Right kidney (tissue), 9 donors: Measurements from ENCODE around the gene EIF2S1.
"Not testable (repeated sequence)": the region's sequence is repeated elsewhere in the genome, so short reads cannot be mapped to it uniquely, and the experiment has no call there.

Source experiments
- DNase-seq: peaks from one replicate; pipeline ENCODE4 v3.0.0-alpha.2; 2016
- long read RNA-seq, 8 donors: transcript quantifications; one replicate each; lab custom pipeline, GENCODE V29; 2026

The EIF2S1 gene
- long read RNA-seq, donor 1, full-length matches to known transcripts, result 32 of 32 reads
- long read RNA-seq, donor 1, partial matches to known transcripts, result 0 of 32 reads
- long read RNA-seq, donor 1, other reads (novel, unspliced or antisense), result 0 of 32 reads
- long read RNA-seq, donor 2, full-length matches to known transcripts, result 20 of 20 reads
- long read RNA-seq, donor 2, partial matches to known transcripts, result 0 of 20 reads
- long read RNA-seq, donor 2, other reads (novel, unspliced or antisense), result 0 of 20 reads
- long read RNA-seq, donor 3, full-length matches to known transcripts, result 10 of 10 reads
- long read RNA-seq, donor 3, partial matches to known transcripts, result 0 of 10 reads
- long read RNA-seq, donor 3, other reads (novel, unspliced or antisense), result 0 of 10 reads
- long read RNA-seq, donor 4, full-length matches to known transcripts, result 24 of 24 reads
- long read RNA-seq, donor 4, partial matches to known transcripts, result 0 of 24 reads
- long read RNA-seq, donor 4, other reads (novel, unspliced or antisense), result 0 of 24 reads
- long read RNA-seq, donor 5, full-length matches to known transcripts, result 30 of 30 reads
- long read RNA-seq, donor 5, partial matches to known transcripts, result 0 of 30 reads
- long read RNA-seq, donor 5, other reads (novel, unspliced or antisense), result 0 of 30 reads
- long read RNA-seq, donor 6, full-length matches to known transcripts, result 15 of 15 reads
- long read RNA-seq, donor 6, partial matches to known transcripts, result 0 of 15 reads
- long read RNA-seq, donor 6, other reads (novel, unspliced or antisense), result 0 of 15 reads
- long read RNA-seq, donor 7, result 0 reads
- long read RNA-seq, donor 8, full-length matches to known transcripts, result 22 of 22 reads
- long read RNA-seq, donor 8, partial matches to known transcripts, result 0 of 22 reads
- long read RNA-seq, donor 8, other reads (novel, unspliced or antisense), result 0 of 22 reads

DNA sequence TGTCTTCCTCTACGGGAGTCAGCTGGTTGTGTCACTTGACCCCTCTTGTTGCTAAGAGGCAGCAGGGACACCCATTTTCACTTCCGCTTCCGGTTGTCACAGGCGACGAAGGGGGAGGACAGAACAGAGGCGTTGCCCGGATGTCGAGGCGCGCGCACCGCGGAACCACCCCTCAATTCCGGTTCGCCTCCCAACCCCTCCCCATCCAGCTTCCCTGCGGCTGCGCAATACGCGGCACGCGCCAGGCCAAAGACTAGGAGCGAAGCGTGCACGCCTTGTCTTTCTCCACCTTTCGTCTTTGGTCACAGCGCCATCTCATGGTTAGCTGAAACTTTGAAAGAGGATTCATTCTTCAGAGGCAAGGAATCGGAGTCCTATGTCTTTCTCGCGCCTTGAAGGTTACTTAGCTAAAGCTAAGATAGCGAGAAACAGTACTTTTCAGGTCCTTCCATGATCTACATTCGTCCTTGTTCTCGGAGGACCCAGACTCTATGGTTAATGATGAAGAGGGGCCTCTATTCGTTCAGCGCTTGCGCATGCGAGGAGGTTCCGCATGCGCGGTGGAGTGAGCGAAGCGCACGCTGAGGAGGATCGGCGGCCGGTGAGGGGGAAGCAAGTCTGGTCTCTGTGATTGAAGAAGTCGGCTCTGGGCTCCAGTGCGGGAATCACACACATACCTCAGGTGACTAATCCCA, at the start of gene EIF2S1, which contains the start of gene ATP6V1D:
Gene EIF2S1 (plus strand): TSS at position 554 of the 695 bp plus-strand sequence. CDS start 4,440 bp downstream, outside the sequence.
Gene ATP6V1D (minus strand): TSS at position 30 of the 695 bp plus-strand sequence. CDS start 106 bp downstream, outside the sequence.
- peak; percentile 97 for DNase-seq

DNA sequence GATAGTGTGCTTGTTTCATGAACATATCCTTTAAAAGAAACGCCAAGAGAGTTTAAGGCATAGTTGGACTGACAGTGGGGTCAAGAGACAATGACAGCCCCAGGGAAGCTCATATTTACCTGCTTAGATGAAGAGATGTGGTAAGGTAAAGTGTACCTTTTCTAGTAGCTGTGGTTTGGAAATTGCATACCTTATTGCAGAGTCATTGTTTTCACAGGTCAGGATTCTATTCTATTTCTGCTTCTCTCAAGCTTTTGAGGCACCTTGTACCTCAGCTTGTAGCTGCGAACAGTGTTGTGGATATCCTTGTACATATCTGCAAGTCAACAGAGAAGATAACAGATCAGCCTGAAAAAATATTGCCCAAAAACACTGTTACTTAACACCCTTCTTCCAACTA, 48.3 kb upstream of the EIF2S1 start:
- no peak for DNase-seq

DNA sequence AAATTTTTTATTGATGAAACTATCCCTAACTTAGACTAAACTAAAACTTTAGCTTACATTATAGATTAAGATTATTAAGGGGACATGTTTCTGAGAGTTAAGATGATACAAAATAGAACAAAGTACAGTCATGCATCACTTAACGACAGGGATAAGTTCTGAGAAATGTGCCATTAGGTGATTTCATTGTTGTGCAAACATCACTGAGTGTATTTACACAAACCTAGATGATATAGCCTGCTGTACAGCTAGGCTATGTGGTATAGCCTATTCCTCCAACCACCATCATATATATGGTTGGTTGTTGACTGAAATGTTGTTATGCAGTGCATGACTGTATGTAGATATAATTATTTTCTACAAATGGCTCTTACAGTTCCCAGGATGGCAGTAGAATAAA, 47.0 kb upstream of the EIF2S1 start:
- no peak for DNase-seq

DNA sequence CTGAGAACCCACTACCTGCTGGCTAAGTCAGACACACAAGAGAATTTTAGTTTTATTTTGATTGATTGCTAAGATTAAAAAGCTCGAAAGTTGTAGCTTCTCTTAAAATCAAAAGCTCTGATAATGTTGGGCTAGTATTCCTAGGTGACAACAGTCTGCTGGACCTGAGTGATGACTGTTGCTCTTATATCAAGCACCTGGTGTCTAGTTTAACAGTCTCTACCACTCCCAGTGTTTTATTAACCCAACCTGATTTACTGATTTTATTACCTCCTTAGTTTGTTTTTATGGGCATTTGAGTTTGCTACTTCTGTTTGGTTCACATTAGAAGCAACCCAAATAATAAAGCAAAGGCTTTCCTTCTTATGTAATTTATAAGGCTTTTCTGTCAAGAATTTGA, 42.3 kb upstream of the EIF2S1 start:
- no peak for DNase-seq

DNA sequence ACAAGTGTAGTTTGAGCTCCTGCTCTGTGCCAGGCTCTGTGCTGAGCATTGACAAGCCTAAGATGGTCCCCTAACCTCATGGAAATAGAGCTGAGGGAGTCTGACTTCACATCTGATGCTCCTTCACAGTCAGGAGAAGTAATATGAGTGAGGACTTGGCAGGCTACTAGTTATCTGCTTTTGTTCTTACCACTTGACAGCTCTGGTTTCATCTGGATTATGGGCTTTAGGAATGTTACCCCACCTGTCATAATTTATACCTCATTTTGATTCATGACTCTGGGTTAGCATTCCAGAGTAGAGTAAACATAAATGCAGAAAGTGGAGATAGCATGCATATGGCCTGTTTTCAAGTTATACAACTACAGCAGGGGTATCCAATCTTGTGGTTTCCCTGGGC, 41.0 kb upstream of the EIF2S1 start:
- DNase-seq, result no peak

DNA sequence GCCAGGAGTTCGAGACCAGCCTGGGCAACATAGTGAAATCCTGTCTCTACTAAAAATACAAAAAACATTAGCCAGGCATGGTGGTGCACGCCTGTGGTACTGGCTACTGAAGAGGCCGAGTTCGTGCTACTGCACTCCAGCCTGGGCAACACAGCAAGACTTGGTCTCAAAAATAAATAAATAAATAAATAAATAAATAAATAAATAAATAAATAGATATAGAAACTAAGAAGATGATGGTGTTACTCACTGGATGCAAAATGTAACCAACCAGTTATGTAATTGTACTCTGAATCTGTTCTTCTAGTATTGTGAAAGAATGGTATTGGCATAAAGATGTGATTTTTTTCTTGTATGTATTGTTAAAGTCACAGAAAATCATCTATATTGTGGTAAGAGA, 30.5 kb upstream of the EIF2S1 start:
- not testable (repeated sequence) for DNase-seq

DNA sequence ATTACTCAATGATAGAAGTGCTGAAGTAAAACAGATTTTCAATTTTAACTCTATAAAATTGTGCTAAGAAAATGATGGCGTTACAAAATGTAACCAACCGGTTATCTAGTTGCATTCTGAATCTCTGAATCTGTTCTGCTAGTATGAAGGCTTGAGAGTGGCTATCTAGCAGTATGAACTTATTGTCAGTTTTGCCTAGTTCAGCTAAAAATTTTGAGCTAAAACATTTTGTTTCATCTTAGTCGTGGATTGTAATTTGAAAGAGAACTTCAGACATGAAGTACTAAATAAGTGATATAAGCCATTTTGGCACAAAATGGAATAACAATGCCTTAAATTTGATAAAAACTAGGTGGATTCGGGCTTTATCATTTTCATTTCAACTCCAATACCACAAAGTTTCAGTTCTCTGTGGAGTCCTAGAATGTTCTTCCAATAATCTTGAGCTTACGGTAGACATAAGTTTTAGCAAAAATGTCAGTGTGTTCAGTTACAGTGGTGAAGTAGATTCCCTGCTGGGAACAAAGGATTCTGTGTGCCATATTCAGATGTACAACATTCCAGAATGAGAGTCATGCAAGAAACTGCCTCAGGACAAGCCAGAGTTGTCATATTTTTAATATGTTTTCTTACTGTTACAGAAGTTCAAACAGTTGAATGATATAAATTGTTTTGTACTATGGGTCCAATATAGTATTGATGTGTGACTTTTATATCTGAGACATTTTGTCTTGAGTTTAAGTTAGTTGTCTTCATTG, 28.6 kb upstream of the EIF2S1 start:
- DNase-seq, result no peak

DNA sequence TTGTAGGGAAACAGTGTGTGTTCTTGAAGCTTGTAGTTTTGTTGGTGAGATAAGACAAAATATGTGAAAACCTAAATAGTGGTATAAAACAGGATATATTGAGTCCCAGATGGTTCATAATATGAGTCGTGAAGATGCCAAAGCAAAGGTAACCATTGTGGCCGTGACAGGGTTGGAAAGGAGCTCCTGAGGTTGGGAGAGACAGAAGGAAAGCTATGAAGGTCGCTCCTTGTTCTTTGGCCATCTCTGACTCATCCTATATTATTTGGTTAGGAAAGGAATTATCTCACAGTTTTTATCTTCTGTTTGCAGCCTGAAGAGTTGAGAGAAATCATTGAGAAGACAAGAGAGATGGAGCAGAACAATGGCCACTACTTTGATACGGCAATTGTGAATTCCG, 27.7 kb upstream of the EIF2S1 start:
- DNase-seq, result no peak

DNA sequence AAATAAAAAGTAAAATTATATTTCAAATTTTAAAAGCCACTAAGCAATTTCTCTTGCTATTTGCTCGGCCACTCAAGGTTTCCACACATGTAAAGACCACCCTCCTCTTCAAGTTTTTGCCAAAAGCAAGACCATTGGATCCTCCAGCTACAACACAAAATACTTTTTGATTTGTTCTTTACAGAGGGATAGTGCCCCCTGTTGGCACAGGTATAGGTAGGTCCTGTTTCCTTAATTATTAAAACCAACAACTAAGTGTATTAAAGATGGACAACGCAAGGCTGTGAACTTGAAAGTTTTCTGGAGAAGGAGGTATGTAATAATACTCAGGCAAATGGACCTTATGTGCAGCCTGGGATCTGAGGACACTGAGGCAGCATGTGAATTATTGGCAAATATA, 24.3 kb upstream of the EIF2S1 start:
- DNase-seq, result no peak

DNA sequence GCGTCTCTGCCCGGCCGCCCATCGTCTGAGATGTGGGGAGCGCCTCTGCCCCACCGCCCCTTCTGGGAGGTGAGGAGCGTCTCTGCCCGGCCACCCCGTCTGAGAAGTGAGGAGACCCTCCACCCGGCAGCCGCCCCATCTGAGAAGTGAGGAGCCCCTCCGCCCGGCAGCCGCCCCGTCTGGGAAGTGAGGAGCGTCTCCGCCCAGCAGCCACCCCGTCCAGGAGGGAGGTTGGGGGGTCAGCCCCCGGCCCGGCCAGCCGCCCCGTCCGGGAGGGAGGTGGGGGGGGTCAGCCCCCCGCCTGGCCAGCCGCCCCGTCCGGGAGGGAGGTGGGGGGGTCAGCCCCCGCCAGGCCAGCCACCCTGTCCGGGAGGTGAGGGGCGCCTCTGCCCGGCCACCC, 18.9 kb upstream of the EIF2S1 start:
- DNase-seq, result not testable (repeated sequence)

DNA sequence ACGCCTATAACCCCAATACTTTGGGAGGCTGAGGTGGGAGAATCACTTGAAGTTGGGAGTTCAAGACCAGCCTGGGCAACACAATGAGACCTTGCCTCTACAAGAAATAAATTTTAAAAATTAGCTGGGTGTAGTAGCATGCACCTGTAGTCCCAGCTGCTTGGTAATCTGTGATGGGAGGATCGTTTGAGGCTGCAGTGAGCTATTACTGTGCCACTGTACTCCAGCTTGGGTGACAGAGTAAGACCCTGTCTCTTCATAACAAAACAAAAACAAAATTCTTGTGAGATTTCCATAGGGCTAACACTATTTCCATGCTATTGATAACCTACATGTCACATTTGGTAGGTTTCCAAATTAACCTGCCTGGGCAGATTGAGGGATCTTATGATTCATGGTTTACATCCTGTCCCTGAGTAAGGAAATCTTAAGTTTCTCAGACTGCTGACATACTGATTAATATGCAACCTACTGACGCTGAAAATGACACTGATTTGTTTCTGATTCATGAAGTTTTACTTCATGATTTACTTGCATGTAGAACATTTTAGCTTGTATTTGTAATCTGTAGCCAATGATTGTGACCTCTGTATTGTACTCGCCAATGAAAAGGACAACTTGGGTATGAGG, 16.4 kb upstream of the EIF2S1 start:
- DNase-seq, result no peak

DNA sequence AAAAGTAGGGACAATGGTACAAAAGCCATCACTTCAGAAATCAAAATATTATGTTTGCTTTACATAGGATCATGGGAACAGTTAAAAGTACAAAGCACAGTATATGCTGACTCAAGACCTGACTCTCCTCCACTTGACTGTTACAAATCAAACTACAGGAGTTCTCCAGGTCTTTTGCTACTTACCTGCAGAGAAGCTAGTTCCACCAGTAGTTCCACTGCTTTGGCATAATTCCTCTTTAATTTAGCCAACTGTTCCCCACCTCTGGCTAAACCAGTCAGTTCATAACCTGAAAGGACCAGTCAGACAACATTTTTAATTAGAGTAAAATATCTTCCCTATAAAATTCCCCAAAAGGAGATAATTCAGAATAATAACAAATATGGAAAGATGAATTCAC, 14.5 kb upstream of the EIF2S1 start:
- DNase-seq, result no peak

DNA sequence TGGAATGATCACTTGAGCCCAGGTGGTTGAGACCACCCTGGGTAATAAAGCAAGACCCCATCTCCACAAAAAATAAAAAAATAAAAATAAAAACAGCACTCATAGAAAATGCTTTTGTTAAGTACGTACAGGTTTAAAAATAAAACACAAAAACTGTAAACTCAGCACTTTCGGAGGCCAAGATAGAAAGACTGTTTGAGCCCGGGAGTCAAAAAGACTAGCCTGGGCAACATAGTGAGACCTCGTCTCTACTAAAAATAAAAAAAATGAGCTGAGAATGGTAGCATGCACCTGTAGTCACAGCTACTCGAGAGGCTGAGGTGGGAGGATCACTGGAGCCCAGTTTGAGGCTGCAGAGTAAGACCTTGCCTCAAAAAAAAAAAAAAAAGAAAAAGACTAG, 8.1 kb upstream of the EIF2S1 start:
- DNase-seq, result no peak

DNA sequence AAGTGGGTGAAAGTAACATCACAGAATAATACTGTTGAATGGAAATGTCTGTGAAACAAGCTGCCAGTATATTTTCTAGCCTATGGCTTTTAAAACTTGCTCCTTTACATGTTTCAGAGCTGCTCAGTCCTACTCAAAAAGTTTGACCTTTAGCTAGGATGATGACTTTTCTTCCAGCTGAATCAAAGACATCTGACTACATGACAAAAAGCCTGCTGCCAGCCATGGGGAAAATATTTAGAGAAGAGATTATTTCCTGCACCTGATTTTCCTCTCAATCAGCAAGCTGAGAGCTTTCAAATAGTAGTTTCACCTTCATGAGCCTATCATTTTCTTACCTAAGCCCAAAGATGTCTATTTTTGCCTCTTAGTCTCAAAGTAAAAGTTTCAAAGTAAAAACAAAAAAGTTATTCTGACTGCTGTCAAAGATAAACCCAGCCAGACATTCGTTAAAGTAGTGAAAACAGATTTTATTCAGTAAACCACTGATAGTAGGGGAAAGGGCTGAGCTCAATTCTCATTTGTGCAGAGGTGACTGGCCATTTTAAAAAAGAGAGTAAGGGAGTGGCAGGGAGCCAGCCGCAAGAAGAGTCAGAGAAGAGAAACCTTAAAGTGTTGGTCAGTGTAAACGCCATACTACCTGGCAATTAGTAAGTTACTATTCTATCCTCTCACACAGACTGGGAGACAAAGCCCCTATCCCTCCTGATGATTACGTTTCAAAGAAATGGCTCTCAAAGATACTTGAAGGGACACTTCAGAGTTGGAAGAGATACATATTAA, 2.8 kb upstream of the EIF2S1 start:
- no peak for DNase-seq

DNA sequence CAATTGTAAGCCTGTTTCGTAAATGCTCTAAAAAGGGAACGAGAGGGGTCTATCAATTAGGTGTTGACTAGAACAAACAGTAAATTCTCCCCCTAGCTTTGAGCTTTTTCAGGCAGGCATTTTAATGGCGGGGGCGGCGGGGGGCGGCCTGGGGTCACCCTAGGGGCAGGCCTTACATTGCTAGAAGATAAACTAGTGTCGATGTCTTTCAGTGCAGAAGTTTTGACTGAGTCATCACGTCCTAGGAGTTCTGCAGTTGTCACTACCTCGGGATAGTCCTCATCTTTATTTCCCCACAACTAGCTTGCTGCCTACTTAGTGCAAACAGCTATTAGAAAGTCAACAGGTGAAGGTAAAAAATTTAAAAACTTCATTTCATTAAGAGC, 2.2 kb upstream of the EIF2S1 start:
- no peak for DNase-seq

DNA sequence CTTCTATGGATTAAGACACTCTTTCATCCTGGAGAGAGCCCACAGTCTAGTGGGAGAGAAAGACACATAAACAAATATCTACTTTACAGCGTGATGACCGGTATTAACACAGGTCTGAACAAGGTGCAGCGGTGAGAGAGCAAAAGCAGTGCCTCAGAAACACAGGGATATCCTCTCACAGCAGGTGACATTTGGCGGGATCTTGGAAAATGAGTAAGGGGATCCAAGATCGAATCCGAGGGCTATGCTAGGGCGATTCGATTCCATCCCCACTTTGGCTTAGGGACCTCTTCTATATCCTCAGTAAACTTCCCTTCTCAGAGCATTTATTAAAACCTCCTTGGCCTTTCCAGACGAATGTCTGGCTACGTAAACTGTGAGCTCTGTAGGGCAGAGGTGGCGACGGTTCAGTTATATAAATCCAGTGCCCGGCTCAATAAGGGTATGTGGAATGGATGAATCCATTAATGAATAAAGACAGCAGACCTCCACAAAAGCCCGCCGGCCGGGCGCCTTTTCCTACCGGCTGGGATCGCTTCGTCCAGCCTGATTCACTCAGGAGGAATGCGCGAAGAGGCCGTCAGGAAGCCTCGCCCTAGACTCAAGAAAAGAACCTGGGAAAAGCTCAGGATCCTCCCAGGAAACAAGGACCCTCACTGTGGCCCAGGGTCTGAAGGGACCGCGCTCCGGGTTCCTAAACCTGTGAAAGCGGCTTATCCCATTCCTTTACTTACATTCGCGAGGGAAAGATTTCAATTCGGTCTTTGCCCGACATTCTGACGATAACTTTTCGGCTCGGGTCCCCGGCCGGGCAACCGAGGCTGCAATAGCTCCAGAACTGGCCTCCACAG, 979 bp upstream of the EIF2S1 start:
- no peak for DNase-seq

DNA sequence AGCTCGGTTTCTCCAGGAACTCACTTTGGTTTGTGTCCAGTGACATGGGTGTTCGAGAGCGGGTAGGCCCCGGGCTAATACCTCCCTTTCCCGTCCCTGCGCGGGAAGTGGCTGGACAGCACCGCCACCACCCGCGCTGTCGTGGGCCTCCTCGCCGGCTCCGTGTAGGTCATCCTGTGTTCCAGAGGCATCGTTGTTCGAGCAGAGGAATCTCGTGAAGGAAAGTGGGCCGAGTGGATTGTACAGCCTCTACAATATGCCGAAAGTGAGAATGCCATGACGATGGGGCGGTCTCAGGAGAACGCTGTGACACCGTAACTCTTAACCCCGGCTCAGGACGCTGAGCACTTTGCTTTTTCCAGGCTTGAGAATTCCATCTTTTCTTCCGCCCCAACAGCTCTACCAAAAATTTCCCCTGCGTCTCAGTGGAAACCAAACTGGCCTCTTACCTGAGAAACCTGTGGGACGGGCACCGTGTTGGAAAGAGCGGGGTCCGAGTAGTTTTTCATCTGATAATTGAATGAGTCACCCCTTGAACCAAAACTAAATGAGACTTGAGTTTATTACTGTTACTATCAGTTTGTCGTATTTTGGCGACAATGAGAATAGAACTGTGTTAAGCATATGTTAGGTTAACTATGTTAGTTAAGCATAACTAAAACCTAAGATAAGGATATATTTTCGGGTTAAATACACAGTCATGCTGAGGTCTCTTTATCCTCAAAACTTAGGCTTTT, 510 bp downstream of the EIF2S1 start:
- DNase-seq, result no peak

DNA sequence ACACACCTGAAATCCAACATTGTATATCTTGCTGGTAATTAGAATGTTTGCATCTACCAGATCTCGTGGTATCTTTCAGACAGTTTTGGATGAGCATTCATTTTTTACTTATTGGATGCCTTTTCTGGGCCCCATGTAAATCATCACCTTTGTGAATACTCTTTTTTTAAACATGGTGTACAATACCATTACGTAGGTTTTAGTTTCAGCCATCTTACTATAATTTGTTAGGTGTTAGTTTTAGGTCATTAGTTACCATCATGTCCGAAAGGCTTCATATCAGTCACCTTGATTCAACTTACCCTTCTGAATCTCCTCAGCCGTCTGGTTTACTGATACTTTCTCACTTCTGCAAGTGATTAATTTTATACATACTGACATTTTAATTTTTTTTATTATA, 5.3 kb downstream of the EIF2S1 start:
- no peak for DNase-seq

DNA sequence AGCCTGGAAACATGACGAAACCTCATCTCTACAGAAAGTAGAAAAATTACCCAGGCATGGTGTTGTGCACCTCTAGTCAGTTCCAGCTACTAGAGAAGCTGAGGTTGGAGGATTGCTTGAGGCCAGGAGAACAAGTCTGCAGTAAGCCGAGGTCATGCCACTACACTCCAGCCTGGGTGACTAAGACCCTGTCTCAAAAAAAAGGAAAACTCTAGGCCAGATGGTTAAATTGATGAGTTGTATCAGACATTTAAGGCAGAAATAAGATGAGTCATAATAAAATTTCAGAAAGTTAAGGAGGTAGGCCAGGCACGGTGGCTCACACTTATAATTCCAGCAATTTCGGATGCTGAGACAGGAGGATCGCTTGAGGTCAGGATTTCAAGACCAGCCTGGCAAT, 10.7 kb downstream of the EIF2S1 start:
- no peak for DNase-seq
